Osteoblast (primary cell): Measurements from ENCODE around the gene FBXO4. TPM values are rescaled to one million over a fixed set of nuclear protein-coding genes. Genes with fewer than 3 reads are reported as not detected.

Experiments
- DNase-seq: peaks from one replicate; pipeline ENCODE4 v3.0.0; 2011; ENCODE audit warnings: low spot score, mixed read lengths; ENCODE audit not compliant: insufficient read length; ENCODE audit errors: missing footprints
- H2AFZ ChIP-seq: 2 replicates; pipeline ENCODE4 v1.6.0; 2011; ENCODE audit warnings: mild to moderate bottlenecking, low read length
- H3K27ac ChIP-seq: 2 replicates; pipeline ENCODE4 v1.5.1; 2011; ENCODE audit warnings: mild to moderate bottlenecking, low read depth, low read length, moderate library complexity
- H3K27me3 ChIP-seq: 2 replicates; pipeline ENCODE4 v1.6.0; 2012; ENCODE audit warnings: mild to moderate bottlenecking, control low read depth, inconsistent platforms, low read length, moderate library complexity; ENCODE audit not compliant: insufficient read depth
- H3K36me3 ChIP-seq: 2 replicates; pipeline ENCODE4 v1.5.1; 2011; ENCODE audit warnings: mild to moderate bottlenecking, low read length, control low read depth, moderate library complexity; ENCODE audit not compliant: insufficient read depth
- H3K4me1 ChIP-seq: 2 replicates; pipeline ENCODE4 v1.5.1; 2011; ENCODE audit warnings: mild to moderate bottlenecking, low read length, control low read depth, moderate library complexity; ENCODE audit not compliant: insufficient read depth
- H3K4me2 ChIP-seq: 2 replicates; pipeline ENCODE4 v1.6.0; 2011; ENCODE audit warnings: mild to moderate bottlenecking, low read length; ENCODE audit not compliant: insufficient read depth
- H3K4me3 ChIP-seq: fragments of 200-600 bp; sonication (generic); 3 replicates; pipeline ENCODE4 v1.5.1; 2012; ENCODE audit warnings: mild to moderate bottlenecking, low read length, inconsistent platforms; ENCODE audit not compliant: insufficient read depth
- H3K79me2 ChIP-seq: 2 replicates; pipeline ENCODE4 v1.6.0; 2012; ENCODE audit warnings: mild to moderate bottlenecking, low read length, control low read depth, inconsistent platforms; ENCODE audit not compliant: insufficient read depth
- H3K9me3 ChIP-seq: 2 replicates; pipeline ENCODE4 v1.5.1; 2011; ENCODE audit warnings: low read depth, low read length, control low read depth
- H4K20me1 ChIP-seq: 2 replicates; pipeline ENCODE4 v1.6.0; 2012; ENCODE audit warnings: mild to moderate bottlenecking, low read length, control low read depth; ENCODE audit not compliant: insufficient read depth
- total RNA-seq: library from RNA; depleted of rRNA; stranded (reverse); fragments of >200 nt; gene quantifications from 2 replicates; pipeline ENCODE4 v1.2.3, GENCODE V29; 2012
- TF ChIP-seq, protein P1 (sequence below): IDR thresholded peaks from 2 replicates; pipeline ENCODE4 v1.5.1; 2011; ENCODE audit warnings: mild to moderate bottlenecking, low read depth, low read length, moderate library complexity; ENCODE audit errors: extremely low read depth

The FBXO4 gene
- total RNA-seq, 1 donor = 14.5 TPM

- H3K4me2 ChIP-seq = no peak overlapping the region
- no peaks in the 10 kb centered on the region for H3K4me1 ChIP-seq
- H2AFZ ChIP-seq = no peak overlapping the region
- H4K20me1 ChIP-seq = no peaks in the 10 kb centered on the region
- H3K27ac ChIP-seq = no peak overlapping the region
- H3K36me3 ChIP-seq = no peaks in the 10 kb centered on the region
- H3K79me2 ChIP-seq = no peaks in the 10 kb centered on the region
- H3K4me3 ChIP-seq = no peak overlapping the region
- no peak for DNase-seq
- H3K27me3 ChIP-seq = no peaks in the 10 kb centered on the region
- H3K9me3 ChIP-seq = no peaks in the 10 kb centered on the region
- TF ChIP-seq, protein P1, sequence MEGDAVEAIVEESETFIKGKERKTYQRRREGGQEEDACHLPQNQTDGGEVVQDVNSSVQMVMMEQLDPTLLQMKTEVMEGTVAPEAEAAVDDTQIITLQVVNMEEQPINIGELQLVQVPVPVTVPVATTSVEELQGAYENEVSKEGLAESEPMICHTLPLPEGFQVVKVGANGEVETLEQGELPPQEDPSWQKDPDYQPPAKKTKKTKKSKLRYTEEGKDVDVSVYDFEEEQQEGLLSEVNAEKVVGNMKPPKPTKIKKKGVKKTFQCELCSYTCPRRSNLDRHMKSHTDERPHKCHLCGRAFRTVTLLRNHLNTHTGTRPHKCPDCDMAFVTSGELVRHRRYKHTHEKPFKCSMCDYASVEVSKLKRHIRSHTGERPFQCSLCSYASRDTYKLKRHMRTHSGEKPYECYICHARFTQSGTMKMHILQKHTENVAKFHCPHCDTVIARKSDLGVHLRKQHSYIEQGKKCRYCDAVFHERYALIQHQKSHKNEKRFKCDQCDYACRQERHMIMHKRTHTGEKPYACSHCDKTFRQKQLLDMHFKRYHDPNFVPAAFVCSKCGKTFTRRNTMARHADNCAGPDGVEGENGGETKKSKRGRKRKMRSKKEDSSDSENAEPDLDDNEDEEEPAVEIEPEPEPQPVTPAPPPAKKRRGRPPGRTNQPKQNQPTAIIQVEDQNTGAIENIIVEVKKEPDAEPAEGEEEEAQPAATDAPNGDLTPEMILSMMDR = no peak
Observed at GRCh38 chr5:41960481-41960880, 35.4 kb downstream of the FBXO4 start.

- TF ChIP-seq, protein P1 = no peak
- Histone ChIP-seq H3K9me3 (no peaks in the 10 kb centered on the region), H3K79me2 (no peaks in the 10 kb centered on the region), H2AFZ (no peak overlapping the region), H3K4me2 (no peak overlapping the region), H4K20me1 (no peaks in the 10 kb centered on the region), H3K27me3 (no peaks in the 10 kb centered on the region), H3K4me3 (no peak overlapping the region), H3K27ac (no peak overlapping the region), H3K36me3 (no peaks in the 10 kb centered on the region), H3K4me1 (no peaks in the 10 kb centered on the region)
- no peak for DNase-seq
Observed at GRCh38 chr5:41961736-41962135, 36.7 kb downstream of the FBXO4 start.

DNA sequence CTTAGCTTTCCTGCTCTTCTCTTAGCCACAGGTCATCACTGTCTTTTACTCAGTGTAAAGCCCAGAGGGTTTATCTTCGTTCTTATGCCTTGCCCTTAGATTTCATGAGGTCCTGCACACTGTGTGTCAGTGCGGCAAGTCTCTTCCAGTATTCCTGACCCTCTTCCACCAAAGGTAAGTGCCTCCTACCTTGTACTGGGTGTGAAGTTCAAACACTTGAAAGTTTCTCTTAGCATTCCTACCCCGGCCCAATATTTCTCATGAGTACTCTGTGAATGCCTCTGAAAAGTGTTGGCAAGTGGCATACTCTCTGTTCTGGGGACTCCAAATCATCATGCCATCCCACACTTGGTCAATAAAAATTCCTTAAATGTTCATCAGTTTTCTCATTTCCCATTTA is 37.4 kb downstream of the FBXO4 start:
- TF ChIP-seq, protein P1 = no peak
- Histone ChIP-seq H3K36me3 (no peaks in the 10 kb centered on the region), H3K79me2 (no peaks in the 10 kb centered on the region), H3K4me1 (no peaks in the 10 kb centered on the region), H4K20me1 (no peaks in the 10 kb centered on the region), H3K4me2 (no peak overlapping the region), H3K9me3 (no peaks in the 10 kb centered on the region), H2AFZ (no peak overlapping the region), H3K27me3 (no peaks in the 10 kb centered on the region), H3K27ac (no peak overlapping the region), H3K4me3 (no peak overlapping the region)
- no peak for DNase-seq

DNA sequence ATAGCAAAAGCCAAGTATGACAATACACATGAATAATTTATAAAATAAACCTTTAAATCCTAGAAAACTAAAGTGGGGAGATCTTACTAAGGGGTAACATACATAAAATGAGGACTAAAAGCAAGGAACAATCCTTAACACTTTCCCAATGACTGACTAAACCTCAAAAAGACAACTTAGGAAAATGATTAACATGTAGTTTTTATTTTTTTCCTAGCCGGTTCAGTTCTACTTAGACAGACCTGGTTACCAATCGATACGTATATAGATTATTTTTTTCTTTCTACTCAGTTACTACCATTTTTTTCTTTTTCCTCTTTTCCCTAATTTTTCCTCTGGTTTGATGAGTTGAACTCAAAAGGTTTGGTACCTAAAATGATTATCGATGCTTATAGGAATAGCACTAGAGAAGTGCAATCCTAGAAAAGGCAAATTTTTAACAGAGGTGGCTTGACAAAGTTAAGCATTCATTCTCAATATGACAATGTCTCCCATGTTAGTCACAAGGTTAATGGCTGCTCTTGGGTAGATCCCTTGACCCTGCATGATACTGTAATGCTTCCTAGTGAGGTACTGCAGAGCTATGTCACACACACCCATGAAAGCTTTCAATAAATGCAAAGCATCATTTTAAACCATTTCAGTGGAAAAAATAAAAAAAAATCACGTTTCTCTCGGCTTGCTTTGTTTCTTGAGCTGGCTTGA is 41.5 kb downstream of the FBXO4 start:
- no peak overlapping the region for H3K27ac ChIP-seq
- no peak for DNase-seq
- H3K9me3 ChIP-seq = no peaks in the 10 kb centered on the region
- H3K4me2 ChIP-seq = no peak overlapping the region
- no peaks in the 10 kb centered on the region for H3K27me3 ChIP-seq
- no peak overlapping the region for H3K4me3 ChIP-seq
- H3K79me2 ChIP-seq = no peaks in the 10 kb centered on the region
- H4K20me1 ChIP-seq = no peaks in the 10 kb centered on the region
- H3K4me1 ChIP-seq = no peaks in the 10 kb centered on the region
- no peak overlapping the region for H2AFZ ChIP-seq
- TF ChIP-seq, protein P1 = no peak
- H3K36me3 ChIP-seq = no peaks in the 10 kb centered on the region
